ENCODE results near the gene PSMA7.
A peak's percentile ranks its signal among the peaks of the same experiment; 100 is the strongest.

PSMA7 gene

GRCh38 chr20:62135573-62136266 lies 7.5 kb downstream of the PSMA7 start:
- no peak for DNase-seq

- no peak for DNase-seq
Observed at GRCh38 chr20:62134735-62135231, 8.4 kb downstream of the PSMA7 start.

DNA sequence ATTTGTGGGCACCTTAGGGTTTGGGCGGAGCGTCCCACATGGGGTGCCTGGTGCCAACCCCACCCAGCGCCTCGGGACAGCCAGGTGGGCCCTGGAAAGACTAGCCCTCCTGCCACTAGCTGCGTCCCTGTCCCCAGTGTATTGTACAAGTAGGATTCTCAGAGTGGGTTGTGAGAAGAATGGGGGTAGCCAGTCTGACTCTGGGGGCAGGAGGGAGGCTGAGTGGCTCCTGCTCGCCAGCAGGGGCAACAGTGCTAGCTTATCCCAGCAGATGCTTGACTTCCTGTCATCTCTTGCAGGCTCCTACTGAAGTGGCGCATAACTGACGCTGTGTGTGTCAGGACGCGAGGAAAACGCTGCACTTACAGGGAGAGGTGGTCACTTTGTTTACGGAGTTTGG lies 9.3 kb downstream of the PSMA7 start:
- DNase-seq = no peak

- DNase-seq = no peak
Observed at GRCh38 chr20:62133051-62133845, 9.9 kb downstream of the PSMA7 start.

DNA sequence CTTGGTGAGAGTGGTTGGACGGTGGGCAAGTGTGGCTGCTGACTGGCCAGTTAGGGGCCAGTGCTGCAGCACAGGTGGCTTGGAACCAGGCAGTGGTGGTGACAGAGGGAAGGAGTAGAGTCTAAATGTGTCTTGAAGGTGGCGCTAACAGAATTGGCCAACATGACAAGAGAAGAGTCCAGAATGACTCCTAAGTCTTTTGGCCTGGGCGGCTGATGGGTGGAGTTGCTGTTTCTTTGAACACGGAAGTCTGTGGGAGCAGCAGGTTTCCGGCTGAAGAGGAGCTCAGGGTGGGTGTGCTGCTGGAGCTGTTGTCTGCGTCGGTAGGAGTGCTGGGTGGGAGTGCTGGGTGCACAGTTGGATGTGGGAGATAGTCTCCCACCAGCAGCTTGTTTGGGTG lies 10.8 kb downstream of the PSMA7 start:
- DNase-seq = no peak

DNA sequence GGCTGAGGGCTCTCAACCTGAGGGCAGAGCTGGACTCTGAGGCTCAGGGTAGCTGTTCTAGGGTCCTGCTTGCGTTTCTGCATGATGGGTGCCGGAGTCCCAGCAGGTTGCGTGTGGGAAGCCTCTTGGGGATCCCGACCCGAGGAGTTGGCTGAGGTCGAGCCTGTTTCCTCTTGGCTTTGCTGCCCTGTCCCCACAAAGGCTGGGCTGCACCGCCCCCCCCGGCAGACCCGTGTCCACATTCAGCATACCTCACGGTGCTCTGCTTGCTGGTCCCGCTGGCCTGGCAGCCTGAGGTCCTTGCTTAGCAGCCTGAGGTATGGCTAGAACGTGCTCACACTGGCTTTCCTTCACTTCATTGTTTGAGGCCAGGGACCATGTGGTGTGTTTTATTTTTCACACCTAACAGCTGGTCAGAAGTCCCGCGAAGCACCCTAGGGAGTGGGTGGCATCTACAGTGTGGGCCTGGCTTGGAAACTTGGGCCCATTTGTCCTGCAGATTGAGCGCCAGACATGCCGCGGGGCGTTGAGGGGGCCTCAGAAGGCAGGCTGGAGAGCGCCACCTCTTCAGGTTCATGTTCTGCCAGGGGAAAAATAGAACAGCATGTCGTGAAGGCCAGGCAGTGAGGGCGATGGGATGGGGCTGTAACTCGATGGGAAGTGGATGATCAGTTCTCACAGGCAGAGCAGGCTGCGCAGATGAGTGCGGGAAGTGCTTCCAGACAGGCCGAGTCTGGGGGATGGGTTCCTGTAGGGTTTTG lies 11.5 kb downstream of the PSMA7 start:
- no peak for DNase-seq

DNA sequence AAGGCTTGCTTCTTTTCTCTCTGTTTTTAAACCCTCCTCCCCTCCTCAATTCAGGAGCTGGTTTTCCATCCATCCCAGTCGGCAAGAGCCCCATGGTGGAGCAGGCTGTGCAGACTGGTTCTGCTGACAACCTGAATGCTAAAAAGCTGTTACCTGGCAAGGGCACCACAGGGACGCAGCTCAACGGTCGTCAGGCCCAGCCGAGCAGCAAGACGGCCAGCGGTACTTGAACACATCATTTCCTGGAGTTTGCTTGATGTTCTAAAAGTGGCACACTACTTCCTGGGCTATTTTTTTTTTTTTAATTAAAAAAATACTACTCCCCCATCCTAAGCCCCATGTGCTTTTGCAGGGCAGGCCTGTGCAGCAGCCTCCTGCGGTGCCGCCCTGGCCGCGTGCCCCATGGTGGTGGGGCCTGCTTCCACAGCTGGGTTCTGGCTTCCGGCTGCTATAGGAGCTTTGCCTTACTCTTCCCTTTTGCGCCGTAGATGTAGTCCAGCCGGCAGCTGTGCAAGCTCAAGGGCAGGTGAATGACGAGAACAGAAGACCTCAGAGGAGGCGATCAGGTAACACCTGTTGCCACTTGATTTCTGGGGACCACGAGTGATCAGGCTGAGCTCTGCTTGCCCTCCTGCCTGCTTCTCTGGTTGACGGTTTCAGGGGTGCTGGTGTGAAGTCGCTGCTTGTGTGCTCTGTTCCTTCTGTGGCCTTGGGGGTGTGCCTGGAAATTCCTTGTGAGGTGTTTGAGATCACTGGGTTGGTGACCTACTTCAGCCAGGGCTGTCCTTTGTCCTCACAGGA lies 13.3 kb downstream of the PSMA7 start:
- no peak for DNase-seq

DNA sequence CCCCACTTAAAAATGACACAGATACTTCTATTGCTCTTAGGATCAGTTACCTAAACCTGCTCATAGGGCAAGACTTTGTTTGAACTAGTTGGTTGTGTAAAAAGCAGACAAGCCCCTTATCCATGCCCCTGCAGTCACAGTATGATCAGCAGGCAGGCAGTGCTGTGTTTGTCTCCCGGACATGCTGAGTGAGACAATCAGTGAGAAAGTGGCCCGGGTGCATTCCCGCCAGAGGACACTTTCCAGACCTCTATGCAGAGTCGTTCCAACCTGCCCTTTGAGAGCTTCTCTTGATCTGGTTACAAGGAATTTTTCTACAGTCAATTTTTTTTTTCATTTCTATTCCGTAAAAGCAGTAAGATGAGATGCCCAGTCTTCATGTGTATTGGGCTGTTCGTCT lies 14.7 kb downstream of the PSMA7 start:
- DNase-seq = no peak

DNA sequence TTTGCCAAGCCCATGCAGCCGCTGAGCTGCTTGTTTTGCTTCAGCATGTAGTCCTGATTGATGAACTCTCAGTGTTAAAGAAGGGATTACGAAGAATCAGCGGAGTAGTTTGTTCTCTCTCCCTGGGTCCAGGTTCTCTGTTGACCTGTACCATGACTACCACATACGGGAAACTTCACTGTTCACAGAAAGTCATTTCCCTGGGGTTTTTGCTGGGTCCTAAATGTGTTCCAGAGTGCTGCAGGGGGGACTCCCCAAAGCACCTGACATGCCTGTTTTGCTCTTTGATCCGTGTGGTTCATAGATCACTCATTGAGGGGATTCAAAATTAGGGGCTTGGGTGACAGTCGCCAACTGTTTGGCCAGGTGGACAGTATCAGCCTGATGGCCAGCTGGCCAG lies 15.4 kb downstream of the PSMA7 start:
- DNase-seq = no peak

DNA sequence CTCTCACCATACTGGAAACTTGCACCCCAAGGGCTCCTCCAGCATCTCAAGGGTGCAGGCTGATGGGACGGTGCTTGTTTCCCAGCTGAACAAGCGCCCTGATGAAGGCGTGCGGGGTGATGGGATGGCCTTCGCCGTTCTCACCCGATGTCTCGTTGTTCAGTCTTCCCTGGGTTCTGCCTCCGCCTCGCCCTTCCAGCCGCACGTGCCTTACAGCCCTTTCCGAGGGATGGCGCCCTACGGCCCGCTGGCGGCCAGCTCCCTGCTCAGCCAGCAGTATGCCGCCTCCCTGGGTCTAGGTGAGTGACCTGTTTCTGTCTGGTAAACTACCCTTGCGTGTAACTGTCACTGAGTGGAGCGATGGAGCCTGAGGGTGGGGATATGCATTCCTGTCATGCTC lies 17.1 kb downstream of the PSMA7 start:
- DNase-seq = no peak

DNA sequence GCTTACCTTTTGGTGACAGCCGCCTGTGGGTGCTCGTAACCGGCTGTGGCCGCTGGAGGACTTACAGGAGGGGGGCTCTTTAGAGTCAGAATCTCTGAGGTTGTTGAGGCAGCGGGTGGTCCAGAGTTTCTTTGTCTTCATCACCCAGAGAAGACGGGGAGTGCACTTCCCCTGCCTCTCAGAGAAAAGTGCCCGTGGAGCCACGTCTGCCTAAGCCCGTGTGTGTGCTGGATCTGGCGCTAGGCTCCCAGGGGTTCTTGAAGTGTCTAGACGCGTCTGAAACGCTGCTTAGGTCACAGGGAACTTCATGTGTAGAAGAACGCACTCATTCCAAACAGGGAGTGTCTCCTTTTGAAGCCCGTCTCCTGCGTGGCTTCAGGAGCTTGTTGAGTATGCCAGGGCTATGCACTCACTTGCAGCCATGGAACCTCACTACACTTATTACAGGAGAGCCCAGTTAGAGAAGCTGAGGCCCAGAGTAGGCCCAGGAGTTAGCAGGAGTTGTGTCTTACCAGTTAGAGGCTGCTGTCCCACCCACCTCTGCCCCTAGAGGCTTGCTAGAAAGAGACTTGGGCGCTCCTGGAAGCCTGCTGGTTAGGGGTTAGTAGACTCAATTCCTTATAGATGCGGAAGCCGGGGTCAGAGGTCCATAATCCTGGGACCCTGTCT lies 19.6 kb downstream of the PSMA7 start:
- DNase-seq = no peak

DNA sequence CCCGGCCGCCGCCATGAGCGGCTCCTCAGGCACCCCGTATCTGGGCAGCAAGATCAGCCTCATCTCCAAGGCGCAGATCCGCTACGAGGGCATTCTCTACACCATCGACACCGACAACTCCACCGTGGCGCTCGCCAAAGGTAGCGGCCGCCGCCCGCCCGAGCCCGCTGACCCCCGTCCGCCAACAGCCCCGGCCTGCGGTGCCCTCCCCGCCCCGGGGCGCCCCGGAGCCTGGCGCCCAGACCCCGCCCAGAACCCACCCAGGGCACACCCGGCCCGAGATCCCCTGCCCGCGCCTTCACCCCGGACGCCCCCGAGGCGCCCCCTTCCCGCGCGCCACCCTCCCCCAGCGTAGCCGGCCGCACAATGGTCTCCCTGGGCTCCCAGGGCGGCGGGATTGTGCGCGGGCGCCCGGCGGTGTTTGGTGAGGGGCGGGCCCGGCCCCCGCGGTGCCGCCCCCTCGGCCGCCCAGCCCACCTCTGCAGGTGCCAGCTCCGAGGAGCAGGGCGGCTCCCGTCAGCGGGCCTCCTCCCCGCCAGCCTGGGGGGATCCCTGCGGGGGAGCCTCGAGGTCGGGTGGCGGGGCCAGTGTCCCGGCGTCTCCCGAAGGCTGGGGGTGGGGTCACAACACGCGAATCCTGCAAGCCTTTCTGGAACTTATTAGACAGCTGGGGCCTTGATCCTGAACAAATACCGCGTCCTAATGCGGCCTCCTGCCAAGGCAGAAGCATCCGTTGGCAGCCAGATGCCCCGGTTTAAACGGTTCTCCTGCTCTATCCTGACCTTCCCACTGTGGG lies 20.3 kb downstream of the PSMA7 start:
- peak; percentile 54 for DNase-seq

DNA sequence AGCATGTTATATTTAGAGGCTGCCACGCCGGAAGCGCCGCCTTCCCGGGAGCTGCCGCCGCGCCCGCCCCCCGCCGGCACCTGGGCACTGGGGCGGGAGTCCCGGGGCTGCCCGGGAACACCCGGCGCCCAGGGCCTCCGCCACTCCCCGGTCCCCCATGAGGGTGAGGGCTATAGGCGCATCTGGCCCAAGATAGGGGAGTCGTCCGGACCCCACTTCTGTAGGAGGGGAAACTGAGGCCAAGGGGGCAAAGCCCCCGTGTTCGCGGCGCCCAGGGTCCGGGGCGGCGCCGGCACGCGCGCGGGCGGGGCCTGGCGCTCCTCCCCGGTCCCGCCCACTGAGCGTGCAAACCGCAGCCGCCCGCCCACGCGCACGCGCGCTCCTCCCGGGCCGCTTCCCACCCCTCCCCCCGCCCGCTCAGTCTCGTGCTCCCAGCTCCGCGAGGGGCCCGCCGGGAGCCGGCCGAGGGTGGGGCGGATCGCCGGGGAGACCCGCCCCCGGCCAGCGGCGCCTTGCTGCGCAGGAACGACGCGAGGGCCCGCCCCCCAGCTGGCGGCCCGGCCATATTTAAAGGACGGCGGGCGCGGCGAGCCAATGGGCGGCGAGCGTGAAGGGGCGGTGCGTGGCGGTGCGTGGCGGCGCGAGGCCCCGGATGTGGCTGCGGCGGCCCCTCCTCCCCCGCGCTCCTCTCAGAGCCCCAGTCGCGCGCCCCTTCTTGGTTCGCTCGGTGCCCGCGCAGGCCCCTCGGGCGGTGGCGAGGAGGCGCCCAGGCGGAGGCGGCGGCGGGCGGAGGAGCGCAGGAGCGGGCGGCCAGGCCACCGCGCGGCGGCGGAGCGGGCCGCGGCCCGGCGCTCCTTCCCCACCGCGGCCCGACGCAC lies 21.2 kb downstream of the PSMA7 start, which contains the start of gene LSM14B:
Gene LSM14B, plus strand, starts transcription at position 700 of the 878 bp plus-strand sequence. CDS start 192 bp downstream, outside the sequence.
- DNase-seq = peak; percentile 94

DNA sequence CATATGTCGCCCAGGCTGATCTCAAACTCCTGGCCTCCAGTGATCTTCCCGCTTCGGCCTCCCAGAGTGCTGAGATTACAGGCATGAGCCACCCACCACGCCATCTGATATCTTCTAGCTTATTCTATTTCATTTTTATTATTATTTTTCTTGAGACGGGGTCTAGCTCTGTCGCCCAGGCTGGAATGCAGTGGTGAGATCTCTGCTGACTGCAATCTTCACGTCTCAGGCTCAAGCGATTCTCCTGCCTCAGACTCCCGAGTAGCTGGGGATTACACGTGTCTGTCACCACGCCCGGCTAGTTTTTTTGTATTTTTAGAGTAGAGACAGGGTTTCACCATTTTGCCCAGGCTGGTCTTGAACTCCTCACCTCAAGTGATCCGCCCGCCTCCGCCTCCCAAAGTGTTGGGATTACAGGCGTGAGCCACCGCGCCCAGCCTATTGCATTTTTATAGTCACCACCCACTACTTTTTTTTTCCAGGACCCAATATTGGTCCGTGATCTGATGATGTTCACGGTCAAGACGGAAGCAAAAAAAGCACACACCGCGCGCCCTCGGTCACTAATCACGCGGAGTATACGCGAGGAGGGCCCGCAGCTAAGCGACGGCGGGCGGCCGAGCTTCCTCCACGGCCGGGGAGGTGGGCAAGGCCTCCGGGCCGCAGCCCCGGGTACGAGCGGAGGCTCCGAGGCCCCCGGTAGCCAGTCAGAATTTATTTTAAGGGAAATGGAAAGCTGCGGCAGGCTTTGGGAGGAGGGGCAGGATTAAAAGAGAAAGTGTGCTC lies 22.0 kb downstream of the PSMA7 start:
- no peak for DNase-seq

DNA sequence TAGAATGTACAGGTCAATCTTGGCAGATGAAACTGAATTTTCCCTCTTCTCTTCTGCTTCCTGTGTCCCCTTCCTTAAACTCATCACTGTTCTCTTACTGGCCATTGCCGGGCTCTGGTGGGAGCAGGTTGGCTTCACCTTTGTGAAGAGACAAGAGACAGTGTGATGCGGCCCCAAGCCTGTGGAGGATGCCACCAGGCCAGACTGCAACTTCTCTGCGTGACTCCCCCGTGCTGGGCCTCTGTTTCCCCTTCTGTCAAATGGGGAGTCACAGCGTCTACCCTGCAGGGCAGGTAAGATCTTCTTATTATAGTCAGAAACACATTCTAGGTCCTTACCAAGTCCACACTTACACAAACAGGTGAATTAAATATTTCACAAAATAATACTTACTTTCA lies 22.8 kb downstream of the PSMA7 start:
- no peak for DNase-seq

- no peak for DNase-seq
Observed at GRCh38 chr20:62119591-62120364, 23.4 kb downstream of the PSMA7 start.

- DNase-seq = no peak
Observed at GRCh38 chr20:62119115-62119514, 24.1 kb downstream of the PSMA7 start.

Data from effector CD8-positive, alpha-beta T cell (primary cell).